ENCODE results near the gene TMEM88.

The TMEM88 gene

DNA sequence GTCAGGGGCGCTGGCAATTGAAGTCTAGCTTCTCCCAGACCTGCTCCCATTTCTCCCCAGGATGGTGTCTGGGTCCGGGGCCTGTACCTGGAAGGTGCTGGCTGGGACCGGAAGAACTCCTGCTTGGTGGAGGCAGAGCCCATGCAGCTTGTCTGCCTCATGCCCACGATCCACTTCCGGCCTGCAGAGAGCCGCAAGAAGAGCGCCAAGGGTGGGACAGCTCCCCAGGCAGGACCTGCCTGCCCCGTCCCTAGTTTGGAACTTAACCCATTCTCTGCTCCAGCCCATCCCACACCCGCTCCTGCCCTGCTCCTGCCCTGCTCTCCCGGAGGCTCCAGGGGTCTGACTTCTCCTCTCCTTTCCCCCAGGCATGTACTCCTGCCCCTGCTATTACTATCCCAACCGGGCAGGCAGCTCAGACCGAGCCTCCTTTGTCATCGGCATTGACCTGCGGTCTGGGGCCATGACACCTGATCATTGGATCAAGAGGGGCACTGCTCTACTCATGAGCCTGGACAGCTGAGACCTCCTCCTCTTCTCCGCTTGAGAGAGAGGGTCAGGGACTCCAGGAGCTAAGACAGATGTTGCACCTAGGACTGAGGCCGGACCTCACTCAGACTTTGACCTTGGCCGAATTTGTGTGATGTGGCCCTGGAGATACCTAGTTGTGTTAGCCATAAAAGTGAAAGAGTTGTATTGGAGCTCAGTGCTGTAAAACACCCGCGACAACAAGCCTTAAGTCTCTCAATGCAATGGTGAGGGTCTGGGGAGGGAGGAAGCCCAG is 21.7 kb upstream of the TMEM88 start:
- DNase-seq, result no peak

DNA sequence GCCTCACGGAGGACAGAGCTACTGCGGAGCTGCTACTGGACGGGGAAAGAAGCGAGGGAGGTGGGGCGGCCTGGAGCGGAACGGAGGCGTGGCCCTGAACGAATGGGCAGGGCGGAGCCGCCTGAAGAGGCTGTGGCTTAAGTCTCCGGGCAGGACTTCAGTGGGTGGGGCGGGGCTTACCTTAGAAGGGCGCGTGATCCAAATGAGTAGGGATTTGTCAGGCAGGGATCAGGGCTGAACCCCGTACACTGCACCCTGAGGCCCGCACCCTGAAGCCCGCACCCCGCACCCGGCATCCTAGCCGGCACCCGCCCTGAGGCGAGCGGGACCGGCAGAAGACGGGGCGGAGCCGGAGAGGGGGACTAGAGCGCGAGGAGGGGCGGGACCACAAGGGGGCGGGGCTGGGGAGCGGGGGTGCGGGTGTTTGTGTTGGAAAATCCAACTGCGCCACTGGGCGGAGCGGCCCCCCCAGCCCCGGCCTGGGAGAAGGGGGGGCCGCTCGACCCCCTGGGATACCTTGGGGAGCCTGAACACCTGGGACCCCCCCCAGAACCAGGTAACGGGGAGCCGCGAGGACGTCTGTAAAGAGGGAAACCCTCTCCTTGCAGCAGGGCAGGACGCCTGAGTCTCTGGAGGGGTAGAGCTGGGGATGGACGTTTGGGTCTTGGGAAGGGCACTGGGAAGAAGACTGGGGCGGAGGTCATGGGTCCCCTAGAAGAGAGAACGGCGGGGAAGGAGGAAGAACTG is 20.9 kb upstream of the TMEM88 start, which contains the start of gene KDM6B:
TSS of gene KDM6B (plus strand) at position 423 of the 747 bp plus-strand sequence. CDS start 11,338 bp downstream, outside the sequence.
- DNase-seq, result peak; percentile 86

DNA sequence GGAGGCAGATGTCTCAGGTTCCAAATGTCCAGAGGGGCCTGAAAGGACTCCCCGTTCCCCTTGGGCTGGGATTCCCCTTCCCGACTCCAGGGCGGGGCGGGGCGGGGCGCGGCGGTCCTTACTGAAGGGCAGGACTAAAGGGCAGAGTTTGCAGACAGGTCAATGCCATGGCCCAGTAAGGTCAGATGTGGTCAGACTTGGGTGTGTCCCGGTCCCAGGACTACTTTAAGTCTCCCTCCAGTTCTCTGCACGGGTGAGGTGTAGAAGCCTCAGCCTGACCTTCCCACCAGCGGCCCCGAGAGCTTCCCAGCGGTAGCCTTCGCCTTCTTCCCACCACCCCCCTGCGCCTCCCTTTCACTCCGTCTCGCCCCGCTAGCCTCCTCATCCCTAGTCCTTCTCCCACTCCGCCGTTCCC is 20.3 kb upstream of the TMEM88 start:
- peak; percentile 78 for DNase-seq

DNA sequence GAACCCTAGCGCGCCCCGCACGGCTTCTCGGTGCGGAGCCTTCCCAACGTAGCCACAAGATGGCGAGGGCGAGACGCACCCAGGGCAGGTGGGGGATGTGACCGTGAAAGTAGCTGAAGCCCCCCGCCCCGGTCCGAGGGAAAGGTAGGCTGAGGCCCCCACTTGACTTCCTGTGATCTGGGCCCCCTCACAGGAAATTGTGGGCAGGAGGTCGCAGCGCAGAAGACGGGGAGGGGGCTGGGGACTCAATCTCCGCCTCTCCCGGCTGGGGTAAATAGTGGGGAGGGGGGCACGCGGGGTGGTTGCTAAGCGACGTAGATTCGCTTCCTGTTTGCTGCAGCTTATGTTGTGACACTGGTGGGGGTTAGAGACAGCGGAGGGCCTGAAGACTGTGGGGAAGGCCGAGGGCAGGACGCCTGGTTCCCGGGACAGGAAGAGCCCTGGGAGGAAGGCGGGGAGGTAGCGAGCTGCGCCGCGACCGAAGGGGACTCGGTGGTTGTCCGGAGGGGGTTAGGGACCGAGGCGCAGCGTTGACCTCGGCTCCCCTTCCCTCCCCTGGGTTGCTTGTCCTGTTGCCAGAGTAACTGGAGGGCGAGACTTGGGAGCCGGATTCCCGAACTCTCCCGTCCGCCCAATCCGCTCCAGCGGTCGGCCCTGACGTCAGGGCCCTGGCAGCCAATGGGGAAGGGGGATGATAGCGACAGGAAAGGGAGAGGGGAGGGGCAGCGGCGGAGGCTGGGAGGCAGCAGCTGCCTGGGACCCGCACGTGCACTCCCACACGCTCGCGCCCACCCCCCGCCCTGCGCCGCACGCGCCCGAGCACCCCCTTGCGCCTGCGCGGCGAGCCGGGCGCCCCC is 19.7 kb upstream of the TMEM88 start:
- peak; percentile 93 for DNase-seq

DNA sequence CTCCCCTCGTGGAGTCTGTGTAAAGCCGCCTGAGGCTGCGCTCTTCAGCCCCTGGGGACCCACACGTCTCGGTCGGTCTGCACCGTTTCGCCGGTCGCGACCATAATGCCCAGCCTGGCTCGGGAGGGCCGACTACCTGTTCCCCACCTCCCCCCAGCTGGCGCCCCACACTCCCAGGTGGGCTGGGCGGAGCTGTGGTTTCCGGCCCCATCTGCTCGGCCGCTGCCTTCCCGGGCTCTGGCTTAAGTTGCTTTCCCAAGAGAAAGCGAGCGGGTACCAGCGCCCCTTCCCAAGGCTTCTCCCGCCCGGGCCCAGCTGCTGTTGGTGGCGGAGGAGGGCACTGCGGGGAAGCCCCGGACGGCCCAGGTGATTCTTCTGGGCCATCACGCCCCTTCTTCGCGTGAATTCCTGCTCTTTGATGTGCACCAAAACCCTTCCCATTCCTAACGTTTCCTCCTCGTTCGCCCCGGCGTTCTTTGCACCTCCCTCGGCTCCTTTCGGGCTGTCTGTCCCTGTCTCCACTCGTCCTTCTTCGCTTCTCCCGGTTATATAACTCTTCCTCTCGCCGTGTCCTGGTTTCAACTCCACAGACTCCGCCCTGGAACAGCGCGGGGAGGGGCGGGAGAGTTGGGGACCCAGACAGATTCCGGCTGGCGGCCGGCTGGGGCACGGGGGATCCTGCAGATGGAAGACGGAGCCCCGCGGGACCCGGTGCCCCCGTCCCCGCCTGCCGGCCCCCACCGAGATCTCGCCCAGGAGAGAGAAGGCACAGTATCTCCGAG is 18.9 kb upstream of the TMEM88 start:
- DNase-seq, result peak; percentile 55

DNA sequence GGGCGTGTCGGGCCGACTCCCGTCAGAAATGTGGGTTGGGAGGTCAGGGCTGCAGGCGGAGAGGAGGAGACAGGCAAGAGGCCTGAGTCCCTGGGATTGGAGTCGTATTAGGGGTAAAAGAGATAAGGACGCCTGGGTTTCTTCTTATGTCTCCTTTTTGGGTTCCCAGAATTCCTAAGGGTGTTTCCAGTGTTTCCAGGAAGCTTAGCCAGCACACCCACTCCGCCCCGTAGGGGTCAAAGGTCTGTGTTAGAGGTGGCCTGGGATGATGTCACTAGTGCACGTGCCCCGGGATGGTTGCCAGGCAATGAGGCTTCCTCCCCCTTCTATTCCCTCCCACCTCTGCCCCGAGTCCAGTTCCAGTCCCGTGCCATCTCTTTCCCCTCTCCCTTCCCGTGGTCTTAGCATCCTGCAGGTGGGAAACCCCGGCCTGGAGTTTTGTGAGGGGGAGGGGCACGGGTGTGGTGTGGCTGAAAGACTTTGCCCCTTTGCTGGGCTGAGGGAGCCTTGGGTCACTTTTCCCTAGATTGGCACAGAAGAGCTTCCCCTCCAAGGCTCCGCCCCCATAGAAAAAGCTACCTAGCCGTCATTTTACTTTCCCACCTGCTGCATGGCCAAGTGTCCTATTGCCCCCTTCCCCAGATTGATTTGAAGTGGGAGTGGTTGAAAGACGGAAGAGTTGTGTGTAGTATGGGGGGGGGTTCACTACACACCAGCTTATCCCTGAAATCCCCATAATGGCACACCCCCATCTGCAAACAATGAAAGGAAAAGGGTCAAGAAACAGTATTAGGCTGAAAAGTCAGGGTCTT is 18.1 kb upstream of the TMEM88 start:
- DNase-seq, result peak; percentile 56

DNA sequence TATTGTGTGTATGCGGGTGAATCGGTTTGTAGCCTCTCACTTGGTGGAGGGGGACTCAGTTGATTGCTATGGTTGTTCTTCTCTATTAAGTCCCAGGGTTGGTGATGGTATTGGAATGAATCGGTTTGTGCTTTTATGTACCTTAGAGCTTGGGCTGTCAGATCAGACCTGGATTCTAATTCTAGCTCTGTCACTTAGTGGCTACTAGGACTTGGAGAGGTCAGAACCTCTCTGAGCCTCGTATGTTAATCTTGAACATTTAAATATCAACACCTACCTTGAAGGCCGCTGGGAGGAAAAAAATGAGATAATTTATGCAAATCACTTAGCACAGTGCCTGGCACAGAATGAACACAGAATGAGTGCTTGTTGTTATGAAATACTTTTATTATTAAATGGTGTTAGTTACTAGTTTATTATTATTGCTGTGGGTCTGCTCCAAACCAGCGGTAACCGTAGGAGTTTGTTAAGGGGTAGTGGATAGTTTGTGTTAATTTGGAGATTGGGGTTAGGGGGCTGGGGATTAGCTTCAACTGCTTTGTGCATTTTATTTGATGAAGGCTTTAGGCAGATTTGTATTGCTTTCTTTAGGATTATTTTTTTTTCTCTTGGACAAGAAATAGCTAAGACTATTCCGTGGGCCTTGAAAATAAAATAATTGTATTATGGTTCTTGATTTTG is 17.3 kb upstream of the TMEM88 start:
- DNase-seq, result no peak

DNA sequence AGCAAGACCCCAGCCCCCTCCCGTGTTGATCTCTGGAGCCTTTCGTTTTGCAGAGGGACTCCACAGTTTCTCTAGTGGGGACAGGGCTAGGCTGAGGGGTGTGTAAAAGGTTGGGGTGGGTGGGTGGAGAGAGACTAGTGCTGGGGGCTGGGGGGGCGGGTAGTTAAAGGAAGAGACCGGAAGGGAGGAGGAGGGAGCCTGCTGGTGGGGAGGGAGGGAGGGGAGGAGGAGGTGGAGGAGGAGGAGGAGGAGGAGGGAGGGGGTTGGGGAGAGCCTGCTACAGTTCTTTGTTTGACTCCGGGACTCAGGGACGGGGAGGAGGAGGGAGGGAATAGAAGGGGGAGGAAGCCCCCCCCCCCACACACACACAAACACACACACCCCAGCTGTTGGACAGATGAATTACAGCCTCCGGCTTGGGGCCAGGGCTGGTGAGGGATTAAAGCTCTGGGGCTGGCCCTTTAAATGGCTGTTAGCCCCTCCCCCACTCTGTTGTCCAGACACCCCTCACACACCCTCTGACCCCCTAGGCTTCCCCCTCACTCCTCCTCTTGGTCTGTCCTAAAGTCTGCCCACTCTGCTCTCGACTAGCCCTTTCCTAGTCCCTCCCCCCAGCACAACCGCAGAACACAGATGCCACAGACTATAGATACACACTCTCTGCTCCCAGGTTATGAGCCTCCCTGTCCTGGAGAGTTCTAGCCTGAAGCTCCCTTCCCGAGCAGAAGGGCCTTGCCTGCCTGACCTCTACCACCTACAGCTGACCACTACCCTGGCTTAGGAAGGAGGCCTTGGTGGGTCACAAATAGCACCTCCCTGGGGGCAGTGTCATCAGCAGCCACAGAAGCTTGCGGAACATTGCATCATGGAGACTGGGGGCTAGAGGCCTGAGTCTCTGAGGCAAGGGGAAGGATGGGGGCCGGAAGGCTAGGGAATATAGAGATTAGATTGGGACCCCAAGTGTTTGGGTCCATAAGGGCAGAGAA is 16.5 kb upstream of the TMEM88 start:
- DNase-seq, result no peak

DNA sequence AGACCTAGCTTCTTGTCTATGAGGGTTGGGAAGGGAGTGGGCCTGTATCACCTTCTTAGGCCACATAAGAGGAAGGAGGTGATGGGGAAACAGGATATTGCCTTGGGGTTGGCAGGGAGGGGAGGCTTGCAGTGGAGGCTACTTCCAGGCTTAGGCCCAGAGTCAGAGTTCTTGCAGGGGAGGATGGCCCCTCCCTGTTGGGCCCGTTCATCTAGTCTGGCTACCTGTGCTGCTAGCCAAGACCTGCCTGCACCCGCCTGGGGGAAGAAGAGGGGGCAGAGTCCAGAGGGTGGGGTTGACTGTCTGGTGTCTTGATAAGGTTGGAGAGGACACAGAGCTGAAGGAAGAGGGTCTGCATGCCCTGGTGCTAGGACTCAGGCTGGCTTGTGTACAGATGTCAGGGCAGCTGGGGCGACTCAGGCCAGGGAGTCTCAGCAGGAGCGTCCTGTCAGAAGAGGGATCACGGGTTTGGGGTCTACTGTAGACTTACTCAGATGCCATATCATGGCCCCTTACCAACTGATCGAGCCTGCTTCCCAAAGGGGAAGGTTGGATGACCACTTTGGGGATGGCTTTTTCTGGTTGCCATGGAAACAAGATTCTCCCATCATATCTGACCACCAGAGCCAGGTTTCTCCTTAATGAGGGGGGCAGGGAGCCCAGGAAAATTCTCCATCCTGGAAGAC is 15.5 kb upstream of the TMEM88 start:
- DNase-seq, result no peak

DNA sequence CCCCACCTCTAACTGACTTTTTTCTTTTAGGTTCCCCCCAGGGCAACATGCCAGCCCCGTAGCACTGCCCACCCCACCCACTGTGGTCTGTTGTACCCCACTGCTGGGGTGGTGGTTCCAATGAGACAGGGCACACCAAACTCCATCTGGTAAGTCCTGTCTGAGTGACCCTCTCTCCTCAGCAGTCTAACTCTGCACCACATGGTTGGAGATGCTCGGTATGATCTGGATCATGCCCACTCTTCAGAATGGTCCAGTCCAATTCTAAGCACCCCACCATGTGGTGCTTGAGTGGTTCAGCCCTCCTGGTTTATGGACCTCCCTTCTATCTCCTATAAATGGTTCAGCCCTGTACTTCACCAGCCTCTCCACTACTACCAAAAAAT is 15.0 kb upstream of the TMEM88 start:
- no peak for DNase-seq

DNA sequence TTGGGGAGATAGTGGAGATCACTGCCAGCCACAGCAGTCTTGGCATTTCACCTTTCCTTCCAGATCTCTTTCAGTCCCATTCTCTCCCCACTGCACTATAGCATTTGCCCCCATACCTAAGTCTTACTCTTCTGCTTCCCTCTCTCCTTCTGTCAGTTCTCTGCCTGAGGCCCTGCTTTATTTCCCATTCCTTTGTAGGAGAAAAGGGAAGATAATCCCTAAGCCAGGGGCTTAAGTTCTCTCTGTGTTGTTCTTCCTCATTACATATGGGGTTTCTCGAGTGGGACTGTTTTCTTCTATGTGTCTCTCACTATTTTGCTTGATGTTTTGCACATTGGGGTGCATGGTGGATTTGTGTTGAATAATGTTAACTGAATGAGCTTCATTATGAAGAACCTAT is 14.4 kb upstream of the TMEM88 start:
- DNase-seq, result no peak

DNA sequence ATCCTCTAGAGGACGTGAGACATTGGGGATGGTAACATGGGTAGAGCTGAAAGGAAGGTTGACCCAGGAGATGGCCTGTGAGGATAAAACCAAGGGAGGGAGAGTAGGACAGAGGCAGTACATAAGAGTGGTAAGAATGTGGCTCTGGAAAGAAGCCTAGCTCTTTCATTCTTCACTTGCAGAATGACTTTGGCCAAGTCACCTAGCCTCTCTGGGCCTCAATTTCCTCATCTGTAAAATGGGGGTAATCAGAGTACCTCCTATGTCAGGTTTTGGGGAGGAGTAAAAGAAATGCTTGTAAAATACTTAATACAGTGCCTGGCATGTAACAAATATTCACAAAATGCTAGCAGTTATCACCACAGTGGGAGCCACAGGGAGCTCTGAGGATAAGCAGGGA is 14.0 kb upstream of the TMEM88 start:
- no peak for DNase-seq

DNA sequence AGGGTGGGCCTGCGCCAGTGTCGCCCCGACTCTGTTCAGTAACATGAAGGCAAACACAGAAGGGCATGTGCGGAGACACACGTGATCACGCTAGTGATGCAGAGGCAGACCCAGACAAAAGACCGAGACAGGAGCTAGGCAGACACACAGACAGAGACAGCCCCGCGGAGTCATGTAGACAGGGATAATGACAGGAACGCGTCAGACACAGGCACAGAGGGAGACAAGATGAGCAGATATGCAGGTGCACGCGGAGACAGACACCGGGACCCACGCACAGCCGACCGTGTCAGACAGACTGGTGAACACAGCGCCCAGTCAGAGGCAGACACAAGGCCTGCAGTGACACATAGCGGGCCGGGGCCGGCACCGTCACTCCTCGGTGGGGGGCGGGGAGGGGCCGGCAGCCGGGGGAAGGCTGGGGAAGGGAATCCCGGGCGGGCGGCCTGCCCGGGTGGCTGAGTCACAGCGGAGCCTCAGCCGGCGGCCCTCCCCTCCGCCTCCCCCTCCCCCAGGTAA is 13.4 kb upstream of the TMEM88 start:
- peak; percentile 84 for DNase-seq

DNA sequence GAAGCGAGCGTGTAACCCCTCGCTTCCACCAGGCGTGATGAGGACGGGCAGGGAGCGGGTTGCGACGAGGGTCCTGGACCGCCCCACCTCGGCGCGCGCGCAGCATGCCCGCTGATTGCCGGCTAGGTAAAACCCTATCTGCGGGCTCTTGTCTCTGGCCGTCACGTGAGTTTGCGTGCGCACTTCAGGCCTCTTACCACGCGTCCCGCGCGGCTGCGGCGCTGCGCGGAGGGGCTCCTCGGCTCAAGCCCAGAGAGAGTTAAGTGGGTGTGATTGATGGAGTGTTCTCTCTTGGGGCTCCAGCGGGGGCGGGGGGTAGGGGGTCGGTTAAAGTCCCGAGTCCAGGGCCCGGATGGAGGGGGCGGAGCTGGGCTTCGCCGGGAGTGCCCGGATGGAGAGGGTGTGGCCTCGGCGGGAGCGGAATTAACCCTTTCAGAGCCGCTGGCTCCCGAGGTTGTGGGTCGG is 12.9 kb upstream of the TMEM88 start:
- DNase-seq, result peak; percentile 82

DNA sequence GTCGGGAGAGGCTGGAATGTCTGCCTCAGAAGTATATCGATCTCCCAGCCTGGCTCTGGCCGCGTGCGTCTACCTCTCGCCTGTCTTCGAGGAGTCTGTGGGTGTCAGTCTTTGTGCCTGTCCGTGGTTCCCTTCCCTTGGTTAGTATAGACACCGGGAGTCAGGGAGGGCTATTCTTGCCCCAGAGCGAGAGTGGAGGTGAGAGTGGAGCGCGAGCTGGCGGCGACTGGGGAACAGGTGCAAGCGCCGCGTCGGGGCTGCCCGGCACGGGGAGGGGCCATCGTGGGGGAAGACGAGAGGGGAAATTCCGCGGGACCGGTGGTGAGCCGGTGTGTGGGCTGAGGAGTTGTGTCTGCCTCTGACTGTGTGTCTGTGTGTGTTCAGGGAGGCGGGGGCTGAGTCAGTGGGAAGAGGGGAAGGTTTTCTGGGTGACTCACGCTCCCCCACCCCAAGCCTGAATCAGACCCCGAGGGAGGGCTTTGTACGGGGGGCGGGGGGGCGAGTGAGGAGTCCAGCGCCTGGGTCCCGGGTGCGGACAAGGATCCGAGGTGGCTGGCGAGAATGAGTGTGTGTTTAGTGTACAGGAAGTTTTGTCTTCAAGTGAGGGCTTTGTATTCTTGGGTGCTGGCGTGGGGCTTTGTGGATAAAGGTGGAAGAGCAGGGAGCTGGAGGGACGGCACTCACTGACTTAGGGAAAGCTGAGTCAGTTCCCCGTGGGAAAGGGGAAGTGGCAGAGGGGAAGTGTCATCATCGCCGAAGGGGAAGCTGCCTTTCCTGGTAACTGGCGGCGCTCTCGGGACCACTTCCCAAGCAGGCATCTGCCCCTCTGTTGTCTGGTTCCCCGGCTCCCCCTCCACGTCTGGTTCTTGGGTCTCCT is 12.2 kb upstream of the TMEM88 start:
- peak; percentile 91 for DNase-seq

DNA sequence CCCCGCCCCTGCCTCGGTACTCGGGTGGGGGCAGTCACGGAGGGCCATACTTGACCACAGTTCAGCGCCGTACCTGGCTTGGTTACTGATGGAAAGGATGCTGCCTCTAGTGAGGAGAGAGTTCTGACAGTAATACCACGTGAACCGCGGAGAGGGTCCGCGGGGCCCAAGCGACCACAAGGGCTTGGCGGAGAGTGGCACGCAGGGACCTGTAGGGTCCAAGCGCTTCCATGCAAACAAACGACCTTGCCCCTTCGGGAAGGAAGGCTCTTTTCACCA is 11.7 kb upstream of the TMEM88 start:
- DNase-seq, result peak; percentile 55

DNA sequence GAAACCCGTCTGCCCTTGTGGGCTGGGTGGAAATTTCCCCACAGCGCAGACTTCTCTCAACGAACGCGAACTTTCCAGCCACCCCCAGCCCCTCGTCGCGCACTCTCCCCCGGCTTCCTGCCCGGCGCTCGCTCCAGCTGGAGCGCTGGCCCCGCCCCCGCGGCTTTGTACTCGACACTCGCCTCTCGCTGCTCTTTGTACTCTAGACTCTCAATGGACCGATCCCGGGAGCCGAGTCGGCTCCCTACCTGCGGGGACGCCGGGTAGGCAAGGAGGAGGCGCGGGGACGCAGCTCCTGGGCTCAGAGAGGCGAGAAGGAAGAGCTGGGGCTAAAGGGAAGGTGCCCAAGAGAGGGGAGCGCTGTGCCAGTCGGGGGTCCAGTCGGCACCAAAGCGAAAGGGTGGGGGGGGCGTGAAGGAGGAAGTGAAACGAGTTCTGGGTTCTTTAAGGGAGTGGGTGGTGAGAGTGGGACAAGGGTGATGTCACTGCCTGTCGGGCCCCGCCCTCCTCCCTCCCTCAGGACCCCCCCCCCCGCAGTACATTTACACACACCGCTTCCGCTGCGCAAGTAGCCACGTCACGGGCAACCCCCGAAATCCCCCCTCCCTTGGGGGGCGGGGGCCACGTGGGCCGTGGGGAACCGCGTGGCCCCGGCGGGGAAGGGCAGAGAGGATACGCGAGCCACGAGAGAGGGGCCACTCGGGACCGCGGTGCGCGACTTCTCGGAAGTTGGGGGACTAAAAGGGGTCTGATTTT is 11.2 kb upstream of the TMEM88 start:
- DNase-seq, result peak; percentile 93
